HepG2 (cell line): ENCODE results near the gene TIMM17B. TPM values are rescaled to one million over a fixed set of nuclear protein-coding genes. Genes with fewer than 3 reads are reported as not detected.
A peak's percentile ranks its signal among the peaks of the same experiment; 100 is the strongest.

ENCODE experiments used
- DNMT3B ChIP-seq: conservative IDR thresholded peaks from 2 replicates; pipeline ENCODE4 v1.6.1; 2016; ENCODE audit warnings: missing biosample characterization, control low read depth
- FLYWCH1 ChIP-seq: sonication (generic); formaldehyde crosslinking; IDR thresholded peaks from 2 replicates; pipeline ENCODE4 v1.8.1; 2023; ENCODE audit warnings: mild to moderate bottlenecking, missing genetic modification reagents
- FOXA1 ChIP-seq, 2 experiments: fragments of 450-650 bp in 1 of 2; sonication (generic) in 1 of 2; formaldehyde crosslinking in 1 of 2; IDR thresholded peaks; 2 replicates each; pipeline versions ENCODE4 v1.4.0 to v1.6.1; 2016 to 2020; ENCODE audit warnings: missing genetic modification reagents in 1 of 2
- HHEX ChIP-seq: IDR thresholded peaks from 2 replicates; pipeline ENCODE4 v1.6.1; 2016; ENCODE audit warnings: control low read depth
- HOXA9 ChIP-seq: sonication (generic); formaldehyde crosslinking; IDR thresholded peaks from 2 replicates; pipeline ENCODE4 v1.8.1; 2022; ENCODE audit warnings: missing genetic modification reagents, mild to moderate bottlenecking, moderate library complexity, borderline replicate concordance
- MED13 ChIP-seq: sonication (generic); formaldehyde crosslinking; IDR thresholded peaks from 2 replicates; pipeline ENCODE4 v1.5.0; 2020; ENCODE audit warnings: missing genetic modification reagents
- NBN ChIP-seq: fragments of 450-650 bp; conservative IDR thresholded peaks from 2 replicates; pipeline ENCODE4 v1.6.1; 2017
- NFKB2 ChIP-seq: sonication (generic); formaldehyde crosslinking; IDR thresholded peaks from 2 replicates; pipeline ENCODE4 v1.4.0; 2020; ENCODE audit warnings: missing genetic modification reagents, borderline replicate concordance
- NFKBIZ ChIP-seq: IDR thresholded peaks from 2 replicates; pipeline ENCODE4 v1.6.1; 2018; ENCODE audit warnings: missing genetic modification reagents, missing compliant biosample characterization
- REXO4 ChIP-seq: sonication (generic); formaldehyde crosslinking; IDR thresholded peaks from 2 replicates; pipeline ENCODE4 v1.8.0; 2022; ENCODE audit warnings: missing genetic modification reagents, mild to moderate bottlenecking, borderline replicate concordance
- RXRA ChIP-seq: sonication (generic); formaldehyde crosslinking; IDR thresholded peaks from 2 replicates; pipeline ENCODE4 v1.5.1; 2020; ENCODE audit warnings: missing genetic modification reagents
- ZBTB14 ChIP-seq: sonication (generic); formaldehyde crosslinking; IDR thresholded peaks from 2 replicates; pipeline ENCODE4 v1.4.0; 2020; ENCODE audit warnings: missing genetic modification reagents
- ZBTB43 ChIP-seq: sonication (generic); formaldehyde crosslinking; conservative IDR thresholded peaks from 2 replicates; pipeline ENCODE4 v1.4.0; 2020; ENCODE audit warnings: missing genetic modification reagents
- ZIK1 ChIP-seq: sonication (generic); formaldehyde crosslinking; IDR thresholded peaks from 2 replicates; pipeline ENCODE4 v1.5.0; 2020; ENCODE audit warnings: mild to moderate bottlenecking, low read depth, missing genetic modification reagents, borderline replicate concordance
- ZKSCAN1 ChIP-seq: fragments of 150-350 bp; IDR thresholded peaks from 2 replicates; pipeline ENCODE4 v1.6.1; 2014; ENCODE audit warnings: low read length
- ZNF101 ChIP-seq: sonication (generic); formaldehyde crosslinking; IDR thresholded peaks from 2 replicates; pipeline ENCODE4 v1.4.0; 2020; ENCODE audit warnings: mild to moderate bottlenecking, low read depth, missing genetic modification reagents, borderline replicate concordance
- ZNF225 ChIP-seq: sonication (generic); formaldehyde crosslinking; IDR thresholded peaks from 2 replicates; pipeline ENCODE4 v1.4.0; 2020; ENCODE audit warnings: mild to moderate bottlenecking, missing genetic modification reagents
- ZNF281 ChIP-seq: sonication (generic); formaldehyde crosslinking; IDR thresholded peaks from 2 replicates; pipeline ENCODE4 v1.4.0; 2020; ENCODE audit warnings: missing genetic modification reagents, borderline replicate concordance
- ZNF331 ChIP-seq: sonication (generic); formaldehyde crosslinking; IDR thresholded peaks from 2 replicates; pipeline ENCODE4 v1.4.0; 2020; ENCODE audit warnings: missing genetic modification reagents
- ZNF556 ChIP-seq: sonication (generic); formaldehyde crosslinking; IDR thresholded peaks from 2 replicates; pipeline ENCODE4 v1.4.0; 2020; ENCODE audit warnings: mild to moderate bottlenecking, missing genetic modification reagents, borderline replicate concordance
- ZNF768 ChIP-seq: sonication (generic); formaldehyde crosslinking; IDR thresholded peaks from 2 replicates; pipeline ENCODE4 v1.4.0; 2020; ENCODE audit warnings: missing genetic modification reagents
- ZNF777 ChIP-seq: sonication (generic); formaldehyde crosslinking; IDR thresholded peaks from 2 replicates; pipeline ENCODE4 v1.4.0; 2020; ENCODE audit warnings: missing genetic modification reagents
- polyA plus RNA-seq, 8 experiments: library from polyadenylated mRNA; depleted of rRNA in 3 of 8; stranded (reverse) in 7 of 8; unstranded in 1 of 8; fragments of >200 nt; fragmentation: Illumina TruSeq in 4 of 8; extraction: Trizol in 4 of 8; gene quantifications; 2 replicates each; pipeline versions ENCODE4 v1.2.1 to v1.2.3, GENCODE V29; 2011 to 2016; ENCODE audit warnings: low read depth in 4 of 8, missing spikeins in 1 of 8, mixed read lengths in 1 of 8; ENCODE audit not compliant: insufficient read depth in 1 of 8
- total RNA-seq, 5 experiments: library from RNA; depleted of rRNA; stranded (reverse); fragments of >200 nt; fragmentation: Illumina TruSeq; extraction: Trizol; gene quantifications; 2 replicates each; pipeline ENCODE4 v1.2.3, GENCODE V29; 2016; ENCODE audit warnings: low read depth in 1 of 5
- TF ChIP-seq, protein P1 (sequence below): sonication (generic); formaldehyde crosslinking; IDR thresholded peaks from 2 replicates; pipeline ENCODE4 v1.4.0; 2020; ENCODE audit warnings: missing genetic modification reagents, mild to moderate bottlenecking, borderline replicate concordance

TIMM17B gene
- total and polyA plus RNA-seq, 2 of the 13 experiments (the other 11 are each of a cell fraction or from before 2014, with no cell fraction given) = 56.0 to 72.5 TPM

DNA sequence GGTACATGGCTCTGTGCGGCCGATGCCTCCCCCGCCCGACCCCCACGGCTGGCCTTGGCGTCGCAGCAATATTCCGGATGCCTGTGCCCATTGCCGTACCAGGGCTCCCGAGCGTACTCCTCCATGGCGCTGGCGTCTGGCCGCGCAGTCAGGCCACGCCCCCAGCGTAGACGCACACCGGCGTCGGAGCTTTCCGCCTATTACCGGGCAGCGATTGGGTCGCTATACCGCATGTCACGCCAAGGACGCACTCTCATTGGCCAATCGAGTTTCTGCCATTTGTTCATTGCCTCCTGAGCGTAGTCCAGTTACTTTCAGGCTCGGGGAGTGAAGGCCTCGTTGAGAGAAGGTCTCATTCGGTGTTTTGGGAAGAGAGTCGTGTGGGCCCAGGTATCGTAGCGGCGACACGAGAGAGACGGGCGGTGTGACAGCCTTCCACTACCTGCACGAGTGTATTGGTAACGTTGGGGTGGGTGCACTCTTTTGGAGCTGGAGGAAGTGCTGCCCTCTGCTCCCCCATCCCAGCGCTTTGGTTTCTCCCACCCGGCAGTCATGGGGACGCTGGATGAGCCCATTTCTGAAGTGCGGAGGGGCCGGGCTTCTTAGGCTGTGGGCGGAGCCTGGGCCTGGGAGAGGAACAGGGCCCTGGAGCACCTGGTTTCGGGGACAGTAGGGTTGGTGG is at the start of gene TIMM17B, which contains the start of gene PQBP1 (continued):
- TF ChIP-seq ZNF281 (CRISPR knock-in tag) = no peak
- TF ChIP-seq FOXA1 (IDR thresholded peaks at IDR 0.05) = no peak
- TF ChIP-seq FOXA1 (CRISPR knock-in tag; IDR thresholded peaks at IDR 0.05) = no peak
- peak; percentile 48; the same call in 1 of the 2 replicates for TF ChIP-seq NFKB2 (CRISPR knock-in tag)
- TF ChIP-seq ZNF777 = no peak
- TF ChIP-seq MED13 (CRISPR knock-in tag) = no peak
- no peak for TF ChIP-seq NBN
- no peak for TF ChIP-seq ZBTB14 (CRISPR knock-in tag)
- TF ChIP-seq ZKSCAN1 = no peak
- TF ChIP-seq, protein P1, sequence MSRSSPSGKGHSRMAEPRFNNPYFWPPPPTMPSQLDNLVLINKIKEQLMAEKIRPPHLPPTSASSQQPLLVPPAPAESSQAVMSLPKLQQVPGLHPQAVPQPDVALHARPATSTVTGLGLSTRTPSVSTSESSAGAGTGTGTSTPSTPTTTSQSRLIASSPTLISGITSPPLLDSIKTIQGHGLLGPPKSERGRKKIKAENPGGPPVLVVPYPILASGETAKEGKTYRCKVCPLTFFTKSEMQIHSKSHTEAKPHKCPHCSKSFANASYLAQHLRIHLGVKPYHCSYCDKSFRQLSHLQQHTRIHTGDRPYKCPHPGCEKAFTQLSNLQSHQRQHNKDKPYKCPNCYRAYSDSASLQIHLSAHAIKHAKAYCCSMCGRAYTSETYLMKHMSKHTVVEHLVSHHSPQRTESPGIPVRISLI (CRISPR knock-in tag) = no peak
- no peak for TF ChIP-seq REXO4 (CRISPR knock-in tag)
- no peak for TF ChIP-seq NFKBIZ (CRISPR knock-in tag)
- TF ChIP-seq ZNF225 (CRISPR knock-in tag) = no peak
- TF ChIP-seq RXRA = no peak
- no peak for TF ChIP-seq HOXA9 (CRISPR knock-in tag)
- TF ChIP-seq ZNF768 (CRISPR knock-in tag) = 0 out of 2 replicates have a peak, but pooled peaks have one; percentile 8
- no peak for TF ChIP-seq FLYWCH1 (CRISPR knock-in tag)
- TF ChIP-seq DNMT3B (CRISPR knock-in tag) = no peak
- TF ChIP-seq ZBTB43 = no peak
- TF ChIP-seq ZNF101 (CRISPR knock-in tag) = no peak
- TF ChIP-seq ZIK1 (CRISPR knock-in tag) = no peak
- TF ChIP-seq ZNF556 (CRISPR knock-in tag) = no peak
- no peak for TF ChIP-seq ZNF331 (CRISPR knock-in tag)
- no peak for TF ChIP-seq HHEX
